B cell (primary cell): ENCODE results near the gene PDPK1. TPM values are rescaled to one million over a fixed set of nuclear protein-coding genes. Genes with fewer than 3 reads are reported as not detected.
A peak's percentile ranks its signal among the peaks of the same experiment; 100 is the strongest.
"Not testable (repeated sequence)": the region's sequence is repeated elsewhere in the genome, so short reads cannot be mapped to it uniquely, and the experiment has no call there.

Experiments
- ATAC-seq: fragments of 200-7000 bp; cut with Tn5 transposase; one replicate; pipeline ENCODE4 v1.10.0; 2021; ENCODE audit warnings: low read depth, mild to moderate bottlenecking, moderate number of reproducible peaks, moderate library complexity
- CTCF ChIA-PET: fragments of 350-600 bp; sonication (Branson Sonifier 250); formaldehyde crosslinking; loops from one replicate; lab custom pipeline; 2021; ENCODE audit warnings: antibody characterized with exemption, inconsistent platforms; lab: Charles Lee
- POLR2A ChIA-PET: fragments of 350-600 bp; sonication (Branson Sonifier 250); formaldehyde crosslinking; loops from one replicate; lab custom pipeline; 2021; ENCODE audit warnings: antibody characterized with exemption; lab: Charles Lee
- DNase-seq: peaks from one replicate; pipeline ENCODE4 v3.0.0; 2013
- H2AFZ ChIP-seq: 2 replicates; pipeline ENCODE4 v1.6.1; 2012; ENCODE audit warnings: mild to moderate bottlenecking, low read depth, low read length; ENCODE audit not compliant: insufficient read depth, poor library complexity, severe bottlenecking
- H3K27ac ChIP-seq, 2 donors: 1 replicate in 1 of 2; 2 replicates in 1 of 2; pipeline ENCODE4 v1.5.1; 2012 to 2013; ENCODE audit warnings: low read length in 2 of 2, mild to moderate bottlenecking in 2 of 2, moderate library complexity in 1 of 2
- H3K27me3 ChIP-seq, 4 experiments: fragments of 200-600 bp in 1 of 4; sonication (generic) in 1 of 4; replicated peaks in 1 of 4; 1 replicate in 2 of 4; 2 replicates in 2 of 4; pipeline versions ENCODE4 v1.6.1 to v1.7.0; 2013 to 2016; ENCODE audit warnings: low read length in 3 of 4, mild to moderate bottlenecking in 2 of 4, mixed read lengths in 1 of 4, moderate library complexity in 1 of 4; ENCODE audit not compliant: insufficient read depth in 4 of 4, control insufficient read depth in 3 of 4; ENCODE audit errors: control extremely low read depth in 1 of 4
- H3K36me3 ChIP-seq, 2 experiments: replicated peaks in 1 of 2; 1 replicate in 1 of 2; 2 replicates in 1 of 2; pipeline versions ENCODE4 v1.6.1 to v1.7.1; 2013; ENCODE audit warnings: low read length in 1 of 2; ENCODE audit not compliant: insufficient read depth in 2 of 2, control insufficient read depth in 1 of 2; ENCODE audit errors: control extremely low read depth in 1 of 2, extremely low read depth in 1 of 2
- H3K4me1 ChIP-seq, 2 donors: fragments of 200-600 bp in 1 of 2; sonication (generic) in 1 of 2; 1 replicate in 1 of 2; 2 replicates in 1 of 2; pipeline versions ENCODE4 v1.5.1 to v1.6.1; 2013 to 2017; ENCODE audit warnings: low read length in 2 of 2; ENCODE audit not compliant: control insufficient read depth in 2 of 2, insufficient read depth in 2 of 2
- H3K4me2 ChIP-seq: replicated peaks from 2 replicates; pipeline ENCODE3; 2012; ENCODE audit warnings: mild to moderate bottlenecking, low read depth, low read length; ENCODE audit not compliant: poor library complexity, severe bottlenecking
- H3K4me3 ChIP-seq, 5 experiments: fragments of 200-600 bp in 1 of 5; sonication (generic) in 1 of 5; 1 replicate in 3 of 5; 2 replicates in 2 of 5; pipeline versions ENCODE4 v1.5.1 to v1.7.0; 2011 to 2016; ENCODE audit warnings: low read length in 4 of 5, mild to moderate bottlenecking in 4 of 5, low read depth in 2 of 5, control low read depth in 1 of 5, moderate library complexity in 1 of 5; ENCODE audit not compliant: insufficient read depth in 1 of 5; ENCODE audit errors: control extremely low read depth in 1 of 5, extremely low read depth in 1 of 5
- H3K79me2 ChIP-seq: fragments of 200-600 bp; sonication (generic); one replicate; pipeline ENCODE4 v1.6.0; 2016; ENCODE audit warnings: low read length; ENCODE audit not compliant: control insufficient read depth, insufficient read depth
- H3K9ac ChIP-seq: fragments of 200-600 bp; sonication (generic); 2 replicates; pipeline ENCODE4 v1.6.1; 2017; ENCODE audit warnings: mild to moderate bottlenecking, low read length, moderate library complexity
- H3K9me3 ChIP-seq, 3 donors: one replicate each; pipeline versions ENCODE4 v1.6.1 to v1.7.1; 2013; ENCODE audit warnings: low read length in 2 of 3; ENCODE audit not compliant: control insufficient read depth in 2 of 3, insufficient read depth in 1 of 3; ENCODE audit errors: control extremely low read depth in 1 of 3
- H4K20me1 ChIP-seq: 2 replicates; pipeline ENCODE4 v1.6.0; 2012; ENCODE audit warnings: mild to moderate bottlenecking, low read length; ENCODE audit not compliant: insufficient read depth, control insufficient read depth, poor library complexity, severe bottlenecking
- H3K27ac Mint-ChIP-seq: one replicate; pipeline ENCODE4 v1.8.0; 2021; ENCODE audit warnings: mixed read lengths
- H3K27me3 Mint-ChIP-seq: one replicate; pipeline ENCODE4 v1.8.0; 2021; ENCODE audit warnings: mixed read lengths
- H3K4me1 Mint-ChIP-seq: one replicate; pipeline ENCODE4 v1.8.0; 2021; ENCODE audit warnings: mixed read lengths
- H3K4me3 Mint-ChIP-seq: one replicate; pipeline ENCODE4 v1.8.0; 2021; ENCODE audit warnings: mixed read lengths
- H3K9me3 Mint-ChIP-seq: one replicate; pipeline ENCODE4 v1.8.0; 2022; ENCODE audit warnings: mixed read lengths; ENCODE audit not compliant: insufficient read depth
- EZH2 ChIP-seq: IDR thresholded peaks from 2 replicates; pipeline ENCODE4 v1.6.1; 2012; ENCODE audit warnings: borderline replicate concordance, low read depth, mild to moderate bottlenecking, moderate library complexity, low read length; ENCODE audit not compliant: insufficient read depth, poor library complexity, severe bottlenecking
- WGBS: methylation state at CpG from one replicate; pipeline ENCODE4 v1.1.5; 2013; ENCODE audit warnings: missing lambda C conversion rate; ENCODE audit not compliant: insufficient coverage; 5-methylcytosine and 5-hydroxymethylcytosine counted together
- intact Hi-C: fragments of 100-400 bp; cut with micrococcal nuclease; formaldehyde crosslinking; loops from one replicate; pipeline ENCODE4 v1.10.0; 2022
- polyA plus RNA-seq: library from polyadenylated mRNA; depleted of rRNA; stranded (reverse); fragments of >200 nt; gene quantifications from 2 replicates; pipeline ENCODE4 v1.2.3, GENCODE V29; 2012
- total RNA-seq, 2 donors: library from RNA; stranded (reverse); fragments of 120-200 nt in 1 of 2; gene quantifications; 1 replicate in 1 of 2; 2 replicates in 1 of 2; pipeline versions ENCODE4 v1.2.3 to v1.2.4, GENCODE V29; 2013 to 2022

The PDPK1 gene
- total and polyA plus RNA-seq, 2 donors (not counting 1 experiment from before 2014, with no cell fraction given), result 32.5 to 84.1 TPM

DNA sequence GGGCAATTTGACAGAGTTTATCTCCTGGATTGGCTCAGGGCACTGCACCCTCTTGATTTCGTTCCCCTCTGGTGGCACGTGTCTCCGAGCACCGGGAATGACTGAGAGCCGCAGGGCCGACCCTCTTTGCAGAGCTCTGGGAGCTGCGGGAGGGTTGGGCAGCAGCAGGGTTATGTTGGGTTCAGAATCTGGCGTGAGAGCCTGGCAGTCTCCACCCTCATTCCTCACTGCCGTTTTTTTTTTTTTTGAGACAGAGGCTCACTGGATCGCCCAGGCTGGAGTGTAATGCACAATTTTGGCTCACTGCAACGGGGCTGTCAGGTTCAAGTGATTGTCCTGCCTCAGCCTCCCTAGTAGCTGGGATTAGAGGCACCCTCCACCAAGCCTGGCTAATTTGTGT, 71.5 kb downstream of the PDPK1 start:
- POLR2A ChIA-PET, H2AFZ ChIP-seq, H3K27me3 Mint-ChIP-seq, H3K4me1 ChIP-seq, H3K9me3 ChIP-seq, DNase-seq, H3K27ac ChIP-seq, ATAC-seq, H3K9me3 Mint-ChIP-seq, H3K9ac ChIP-seq, H3K27ac Mint-ChIP-seq, H3K27me3 ChIP-seq, CTCF ChIA-PET, H3K4me3 Mint-ChIP-seq, H3K4me2 ChIP-seq, H3K4me3 ChIP-seq: not testable (repeated sequence)
- H3K79me2 ChIP-seq, result peaks cover 24% of the 10 kb centered on the region
- peaks cover 0 to 18% of the 10 kb centered on the region in 2 experiments for H3K36me3 ChIP-seq
- H4K20me1 ChIP-seq, result peaks cover 20% of the 10 kb centered on the region
- no CpG with 5 or more reads among the region's 11 CpGs for WGBS
- intact Hi-C loops, result loop anchor here (10.0 kb wide), 1 partner anchor 415 kb away; the partner anchor contains the start of gene CASKIN1
- peaks cover 12% of the 10 kb centered on the region for H3K4me1 Mint-ChIP-seq

DNA sequence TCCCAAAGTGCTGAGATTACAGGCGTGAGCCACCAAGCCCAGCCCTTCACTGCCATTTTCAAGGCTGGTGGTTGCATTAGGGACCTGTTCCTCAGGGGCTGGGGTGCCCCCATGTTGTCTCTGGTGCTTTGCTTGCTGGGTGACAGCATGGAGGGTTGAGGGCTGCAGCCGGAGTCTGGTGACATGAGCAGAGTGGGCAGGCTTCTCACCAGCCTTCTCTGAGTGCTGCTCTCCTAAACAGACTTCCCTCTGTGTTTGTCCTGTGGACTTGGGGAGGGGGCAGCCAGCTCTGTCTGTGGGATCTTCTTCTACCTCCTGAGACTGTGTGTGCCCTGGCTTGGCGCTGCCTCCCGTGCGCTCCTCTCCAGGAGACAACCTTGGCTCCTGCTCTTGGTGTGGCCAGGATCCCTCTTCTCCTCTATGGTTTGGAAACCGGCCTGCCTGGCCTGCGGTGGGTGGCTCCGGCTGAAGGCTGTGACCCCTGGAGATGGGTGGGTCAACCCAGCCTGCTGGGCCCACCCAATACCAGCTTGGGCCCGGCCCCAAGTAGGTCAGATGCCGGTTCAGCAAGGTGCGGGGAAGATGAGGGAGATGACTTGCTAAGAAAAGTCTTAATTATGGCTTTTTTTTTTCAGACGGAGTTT, 72.1 kb downstream of the PDPK1 start:
- intact Hi-C loops, result loop anchor here (10.0 kb wide), 1 partner anchor 415 kb away; the partner anchor contains the start of gene CASKIN1
- POLR2A ChIA-PET, result no interaction called here

More for the DNA sequence above, 72.1 kb downstream of the PDPK1 start:
- peaks cover 20% of the 10 kb centered on the region for H4K20me1 ChIP-seq
- Mint-ChIP-seq H3K27ac (no peak overlapping the region), H3K4me3 (no peak overlapping the region), H3K4me1 (peaks cover 12% of the 10 kb centered on the region), H3K9me3 (no peaks in the 10 kb centered on the region), H3K27me3 (no peaks in the 10 kb centered on the region)
- H2AFZ ChIP-seq, result no peak overlapping the region
- no peaks in the 10 kb centered on the region for H3K27me3 ChIP-seq
- no peak overlapping the region for H3K9ac ChIP-seq
- DNase-seq, result no peak
- H3K4me2 ChIP-seq, result no peak overlapping the region
- H3K9me3 ChIP-seq, result no peaks in the 10 kb centered on the region
- ATAC-seq, result no peak
- H3K27ac ChIP-seq, result peak overlapping the region in 1 of 2 donors; percentile 2
- peaks cover 9 to 10% of the 10 kb centered on the region in 2 donors for H3K4me1 ChIP-seq
- H3K36me3 ChIP-seq, result peaks cover 0 to 21% of the 10 kb centered on the region in 2 experiments
- peaks cover 28% of the 10 kb centered on the region for H3K79me2 ChIP-seq
- 97% methylated on average over 11 of the region's 12 CpGs for whole genome bisulfite sequencing
- no peak overlapping the region for H3K4me3 ChIP-seq
- TF ChIP-seq EZH2, result no peak
- CTCF ChIA-PET, result no interaction called here
